Measurements from ENCODE around the gene CFAP210.

CFAP210 gene, protein sequence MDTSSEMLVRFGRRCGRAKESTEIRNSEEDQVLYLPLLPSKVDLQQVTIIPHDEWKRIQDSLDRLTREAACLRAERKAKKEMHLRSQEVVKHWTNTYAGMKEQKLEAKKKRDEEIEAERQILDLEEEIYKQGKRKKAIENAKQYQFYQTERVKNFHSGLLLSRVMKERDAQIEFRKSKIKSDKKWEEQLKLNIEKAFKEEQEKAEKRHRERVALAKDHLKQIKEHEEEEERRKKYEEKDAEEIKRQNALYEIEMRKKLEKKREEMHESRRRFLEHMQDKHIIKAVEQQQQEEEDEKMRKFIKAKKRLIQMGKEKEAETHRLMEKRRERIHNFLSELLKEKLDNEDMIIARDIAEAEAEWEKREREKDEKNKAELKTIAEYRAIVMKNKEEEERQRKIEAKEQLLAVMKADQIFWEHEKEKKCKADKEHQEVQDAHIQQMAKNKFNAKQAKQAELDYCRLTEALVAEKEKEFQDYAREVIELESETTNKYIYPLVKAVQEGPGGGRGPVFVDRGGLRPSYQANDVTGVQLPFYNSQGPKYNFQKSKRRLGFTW

DNA sequence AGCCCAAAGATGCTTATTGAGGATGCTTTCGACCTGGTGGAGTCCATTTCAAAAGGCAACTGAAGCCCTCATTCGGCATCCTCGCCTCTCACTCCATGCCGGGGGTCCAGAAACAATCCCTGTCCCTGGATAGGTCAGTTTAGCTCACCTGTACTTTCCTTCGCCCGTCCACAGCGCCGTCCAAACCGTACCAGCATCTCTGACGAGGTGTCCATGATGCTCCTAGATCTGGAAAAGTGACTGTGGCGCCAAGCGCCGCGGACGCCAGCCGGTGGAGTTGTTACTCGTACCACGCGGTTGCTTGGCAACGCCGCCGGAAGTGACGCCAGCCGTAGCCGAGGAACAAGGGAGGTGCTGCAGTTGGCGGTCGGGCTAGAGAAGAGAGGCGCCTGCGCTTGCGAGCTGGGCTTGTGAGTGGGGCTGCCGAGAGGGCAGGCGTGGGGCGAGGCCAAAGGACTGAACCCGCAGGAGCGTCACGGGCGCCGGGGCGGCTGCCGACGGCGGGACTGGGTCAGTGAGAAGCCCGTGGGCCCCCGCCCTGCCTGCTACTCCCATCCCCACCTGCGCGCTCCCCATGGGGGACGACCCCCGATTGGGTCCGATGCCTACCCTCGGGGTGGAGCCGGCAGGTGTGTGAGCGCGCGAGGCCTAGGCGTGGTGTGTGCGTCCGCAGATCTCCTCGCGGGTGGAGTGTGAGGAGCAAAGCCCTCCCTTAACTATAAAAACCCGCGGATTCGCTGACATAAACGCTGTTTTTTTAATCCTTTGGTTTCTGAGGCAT, at the start of gene CFAP210, which contains the start of gene PHOSPHO2:
Gene CFAP210 (minus strand): TSS at position 293 of the 781 bp plus-strand sequence. CDS start 78 bp downstream, at position 215.
Gene PHOSPHO2 (plus strand): TSS at position 357 of the 781 bp plus-strand sequence. CDS start 6,503 bp downstream, outside the sequence.
- peak; percentile 98 for DNase-seq (ENCODE audit: low read depth)

DNA sequence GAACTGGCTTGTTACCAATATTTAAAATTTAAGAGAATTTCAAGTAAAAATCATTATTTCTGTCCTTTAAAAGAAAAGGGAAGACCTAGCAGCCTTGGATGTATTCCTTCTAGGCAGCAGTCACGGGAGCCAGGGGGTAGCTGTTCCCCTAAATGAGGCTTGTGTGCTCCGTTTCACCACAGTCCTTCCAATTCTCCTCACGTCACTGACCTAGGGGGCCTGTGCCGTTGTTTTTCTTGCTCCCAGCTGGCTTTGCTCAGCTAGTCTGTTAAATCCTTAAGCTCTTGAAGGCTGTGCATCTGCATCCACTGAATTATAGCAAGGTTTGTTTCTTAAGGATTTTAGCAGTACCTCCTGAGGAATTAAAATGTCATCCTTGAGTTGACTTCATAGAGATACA, 49.3 kb upstream of the CFAP210 start:
- no peak for DNase-seq (ENCODE audit: low read depth)

DNA sequence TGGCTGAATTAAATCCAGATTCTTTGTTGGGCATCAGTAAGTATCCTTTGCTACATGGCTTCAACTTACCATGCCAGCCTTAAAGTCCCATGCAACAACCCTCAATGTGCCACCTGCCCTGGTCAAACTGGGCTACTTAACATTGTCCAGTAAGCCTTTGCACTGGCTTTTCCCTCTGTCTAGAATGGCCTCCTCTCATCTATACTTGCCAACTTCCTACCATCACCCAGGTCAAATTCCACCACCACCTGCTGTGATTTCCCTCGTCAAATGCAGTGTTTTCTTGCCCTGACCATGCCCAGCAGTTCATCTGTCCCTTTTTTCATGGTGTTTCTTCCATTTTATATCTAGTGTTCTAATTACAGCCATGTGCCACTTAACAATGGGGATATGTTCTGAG, 45.1 kb upstream of the CFAP210 start:
- DNase-seq (ENCODE audit: low read depth), result no peak

DNA sequence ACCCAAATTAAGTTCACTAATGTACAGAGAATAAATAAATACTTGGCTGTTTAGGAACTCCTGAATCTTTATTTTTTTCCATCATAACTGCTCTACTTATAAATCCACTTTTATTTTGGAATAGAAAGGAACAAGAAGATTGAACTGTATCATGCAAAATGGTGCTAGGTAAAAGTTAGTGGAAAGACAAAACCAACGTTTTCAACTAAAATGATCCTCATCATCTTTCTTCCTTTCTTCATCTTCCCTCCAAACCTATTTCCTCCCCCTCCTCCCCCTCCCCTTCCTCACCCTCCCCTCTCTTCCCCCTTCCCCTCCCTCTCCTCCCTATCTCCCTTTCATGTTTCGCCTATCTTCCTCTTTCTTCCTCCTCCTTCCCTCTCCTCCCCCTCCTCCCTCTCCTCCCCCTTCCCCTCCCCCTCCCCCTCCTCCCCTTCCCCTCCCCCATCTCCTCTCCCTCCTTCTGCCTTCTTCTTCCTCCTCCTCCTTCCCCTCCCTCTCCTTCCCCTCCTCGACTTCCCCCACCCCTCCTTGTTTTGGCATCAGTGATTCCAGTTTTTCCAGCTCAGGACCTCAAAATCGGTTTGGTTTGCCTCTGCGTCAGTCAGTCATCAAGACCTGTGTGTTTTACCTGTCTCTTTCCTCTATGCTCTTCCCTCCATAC, 44.5 kb upstream of the CFAP210 start:
- no peak for DNase-seq (ENCODE audit: low read depth)

DNA sequence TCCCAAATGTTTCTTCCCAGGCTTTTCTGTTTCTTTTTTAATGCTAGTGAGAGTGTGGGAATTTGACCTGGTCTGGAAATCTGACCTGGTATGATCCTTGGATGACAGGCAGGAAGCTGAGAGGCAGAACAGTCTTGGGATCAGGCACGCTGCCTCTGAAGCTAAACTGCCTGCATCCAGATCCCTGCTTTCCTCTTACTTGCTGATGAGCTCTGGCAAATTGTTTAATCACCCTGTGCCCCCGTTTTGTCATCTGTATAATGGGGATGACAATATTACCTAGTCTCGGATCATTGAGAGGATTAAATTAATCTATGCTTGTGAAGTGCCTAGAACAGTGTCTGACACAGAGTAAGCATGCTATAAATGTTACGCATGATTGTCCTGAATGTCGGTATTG, 42.7 kb upstream of the CFAP210 start:
- DNase-seq (ENCODE audit: low read depth), result no peak

DNA sequence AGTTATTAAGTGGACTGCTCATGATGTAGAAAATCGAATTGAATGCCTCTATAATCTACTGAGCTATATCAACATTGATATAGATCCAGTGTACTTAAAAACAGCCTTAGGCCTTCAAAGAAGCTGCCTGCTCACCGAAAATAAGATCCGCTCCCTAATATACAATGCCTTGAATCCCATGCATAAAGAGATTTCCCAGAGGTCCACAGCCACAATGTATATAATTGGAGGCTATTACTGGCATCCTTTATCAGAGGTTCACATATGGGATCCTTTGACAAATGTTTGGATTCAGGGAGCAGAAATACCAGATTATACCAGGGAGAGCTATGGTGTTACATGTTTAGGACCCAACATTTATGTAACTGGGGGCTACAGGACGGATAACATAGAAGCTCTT, 41.4 kb upstream of the CFAP210 start:
- DNase-seq (ENCODE audit: low read depth), result no peak

DNA sequence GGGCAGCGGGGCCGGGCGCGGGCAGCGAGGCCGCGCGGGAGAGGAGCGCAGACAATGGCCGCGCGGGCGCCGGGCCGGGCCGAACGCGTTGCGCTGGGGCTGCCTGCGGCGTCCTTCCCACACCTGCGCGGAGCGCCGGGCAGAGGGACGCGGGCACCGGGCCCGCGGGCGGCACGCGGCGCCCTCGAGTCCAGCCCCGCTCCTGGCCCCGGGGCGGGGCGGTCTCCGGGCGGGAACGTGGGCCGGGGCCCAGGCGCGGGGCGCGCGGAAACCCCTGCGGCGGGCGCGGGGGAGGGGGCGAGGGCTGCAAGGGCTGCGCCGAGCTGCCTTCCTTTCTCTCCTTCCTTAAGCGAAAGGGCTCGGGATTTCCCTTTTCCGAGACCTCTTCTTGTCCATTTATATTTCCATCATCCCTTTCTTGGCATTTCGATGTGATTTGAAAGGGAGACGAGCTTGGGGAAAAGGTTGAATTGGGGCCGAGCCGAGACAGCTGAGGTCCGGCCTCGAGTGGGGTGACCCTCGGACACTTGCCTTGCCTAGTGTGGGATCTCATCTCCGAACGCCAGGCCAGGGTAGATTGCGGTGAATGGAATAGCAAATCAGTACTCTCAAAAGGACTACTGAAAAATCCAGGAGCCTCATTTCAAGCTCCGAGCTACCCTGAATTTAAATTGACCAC, 40.1 kb upstream of the CFAP210 start:
- DNase-seq (ENCODE audit: low read depth), result no peak

DNA sequence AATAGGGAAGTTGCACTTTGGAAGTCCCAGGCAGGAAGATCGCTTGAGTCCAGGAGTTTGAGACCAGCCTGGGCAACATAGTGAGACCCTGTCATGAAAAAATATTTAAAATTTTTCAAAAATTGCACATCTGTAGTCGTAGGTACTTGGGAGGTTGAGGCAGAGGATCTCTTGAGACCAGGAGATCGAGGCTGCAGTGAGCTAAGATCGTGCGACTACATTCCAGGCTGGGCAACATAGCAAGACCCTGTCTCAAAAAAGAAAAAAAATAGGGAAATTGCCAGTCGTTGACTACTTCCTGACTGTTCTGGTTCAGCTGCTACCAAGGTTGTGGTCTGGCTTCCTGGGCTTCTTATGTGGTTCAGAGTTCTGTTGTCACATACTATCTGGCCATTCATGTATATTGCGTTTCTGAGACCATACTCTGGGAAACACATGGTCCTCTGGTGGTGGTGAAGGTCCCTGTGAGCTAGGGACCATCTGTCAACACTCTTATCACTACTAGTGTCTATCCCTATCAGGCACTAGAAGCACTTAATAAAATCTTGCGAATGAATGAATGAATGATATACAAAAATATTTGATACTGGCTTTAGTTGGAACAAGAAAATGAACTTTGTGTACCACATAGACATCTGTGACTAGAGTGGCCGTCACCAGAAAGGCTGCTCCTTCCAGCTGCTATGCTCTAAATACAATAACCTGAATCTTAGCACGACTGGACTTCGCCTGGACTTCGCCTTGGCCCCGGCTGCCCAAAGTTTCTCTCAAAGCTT, 38.6 kb upstream of the CFAP210 start:
- no peak for DNase-seq (ENCODE audit: low read depth)

DNA sequence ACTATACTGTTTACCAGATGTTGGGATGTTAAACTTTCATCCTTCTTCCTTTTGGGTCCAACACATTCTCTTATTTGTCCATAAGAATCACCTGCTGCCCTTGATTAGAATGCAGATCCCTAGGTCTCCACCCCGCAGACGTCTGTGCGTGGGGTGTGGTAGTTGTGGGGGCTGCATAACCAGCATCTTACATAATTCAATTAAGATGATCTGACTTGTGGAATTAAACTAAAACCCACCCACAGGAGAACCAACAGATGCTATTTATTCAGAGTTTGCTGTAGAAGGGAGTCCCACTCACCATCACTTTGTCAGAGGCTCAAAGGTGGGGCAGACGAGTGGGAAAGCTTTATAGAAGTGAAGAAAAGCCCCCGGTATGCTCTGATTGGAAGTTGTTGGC, 37.9 kb upstream of the CFAP210 start:
- no peak for DNase-seq (ENCODE audit: low read depth)

DNA sequence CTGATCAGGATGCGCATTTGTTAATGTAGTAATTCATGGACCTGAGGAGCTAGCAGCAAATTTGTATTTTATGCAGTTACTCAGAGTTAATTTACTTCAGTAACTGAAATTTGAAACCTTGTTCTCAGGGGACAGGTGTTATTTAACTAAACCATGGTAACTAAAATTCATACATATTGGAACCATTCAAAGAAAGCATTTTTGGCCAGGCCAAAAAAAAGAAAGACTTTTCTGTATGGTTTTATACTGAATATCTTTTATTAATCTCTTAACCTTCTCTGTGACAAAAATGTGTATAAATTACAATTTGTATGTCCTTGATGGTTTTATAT, 35.0 kb upstream of the CFAP210 start:
- DNase-seq (ENCODE audit: low read depth), result no peak

DNA sequence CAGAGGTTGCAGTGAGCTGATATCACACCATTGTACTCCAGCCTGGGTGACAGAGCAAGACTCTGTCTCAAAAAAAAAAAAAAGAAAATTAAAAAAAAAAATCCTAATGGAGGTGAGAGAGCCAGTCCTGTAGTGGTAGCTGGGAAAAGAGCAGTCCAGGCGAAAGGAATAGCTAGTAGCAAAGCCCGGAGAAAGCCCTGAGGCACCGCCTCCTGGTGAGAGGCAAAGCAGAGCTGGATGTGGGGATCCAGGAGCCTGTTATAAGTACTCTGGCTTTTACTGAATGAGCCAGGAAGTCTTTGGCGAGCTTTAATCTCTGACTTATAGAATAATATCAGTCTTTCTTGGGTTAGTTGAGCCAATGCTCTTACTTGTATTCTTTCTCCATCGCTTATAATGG, 32.9 kb upstream of the CFAP210 start:
- DNase-seq (ENCODE audit: low read depth), result no peak

DNA sequence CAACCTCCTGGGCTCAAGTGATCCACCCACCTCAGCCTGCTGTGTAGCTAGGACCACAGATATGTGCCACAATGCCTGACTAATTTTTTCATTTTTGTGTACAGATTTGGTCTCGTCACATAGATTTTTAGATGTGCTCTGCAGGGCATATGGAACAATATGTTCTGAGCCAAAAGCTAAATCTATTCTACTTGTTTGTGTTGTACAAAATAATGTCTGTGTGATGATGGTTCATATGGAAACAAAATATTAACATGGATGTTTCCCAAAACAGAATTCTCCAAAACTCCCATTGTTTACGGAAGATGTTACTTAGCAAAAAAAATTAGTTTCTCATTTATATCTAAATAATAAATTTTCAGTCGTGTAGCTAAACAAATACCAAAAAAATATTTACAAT, 26.8 kb upstream of the CFAP210 start:
- DNase-seq (ENCODE audit: low read depth), result no peak

DNA sequence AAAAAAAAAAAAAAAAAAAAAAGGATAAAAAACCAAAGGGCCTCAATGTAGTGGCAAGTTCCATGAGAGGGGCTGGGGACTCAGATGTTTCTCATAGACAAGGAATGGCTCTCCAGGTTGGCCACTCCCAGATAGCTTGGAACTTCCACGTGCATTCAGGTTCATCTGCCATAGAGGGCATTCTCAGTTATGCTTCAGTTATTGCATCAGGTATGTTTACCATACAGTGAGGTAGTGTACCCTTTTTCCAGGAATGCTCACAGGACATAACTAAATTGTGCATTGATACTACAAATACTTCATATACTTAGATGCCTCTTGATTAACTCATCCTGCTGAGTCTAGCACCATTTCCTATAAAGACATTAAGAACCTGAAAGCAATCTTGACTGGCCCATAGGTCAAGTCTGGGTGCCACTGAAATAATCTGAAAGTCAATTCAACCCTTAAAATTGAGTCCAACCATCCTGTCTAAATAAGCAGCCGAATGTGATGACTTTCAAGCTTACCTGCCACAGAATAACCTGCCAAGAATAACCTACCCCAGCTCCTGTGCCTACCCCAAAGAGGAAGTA, 24.8 kb upstream of the CFAP210 start:
- no peak for DNase-seq (ENCODE audit: low read depth)

DNA sequence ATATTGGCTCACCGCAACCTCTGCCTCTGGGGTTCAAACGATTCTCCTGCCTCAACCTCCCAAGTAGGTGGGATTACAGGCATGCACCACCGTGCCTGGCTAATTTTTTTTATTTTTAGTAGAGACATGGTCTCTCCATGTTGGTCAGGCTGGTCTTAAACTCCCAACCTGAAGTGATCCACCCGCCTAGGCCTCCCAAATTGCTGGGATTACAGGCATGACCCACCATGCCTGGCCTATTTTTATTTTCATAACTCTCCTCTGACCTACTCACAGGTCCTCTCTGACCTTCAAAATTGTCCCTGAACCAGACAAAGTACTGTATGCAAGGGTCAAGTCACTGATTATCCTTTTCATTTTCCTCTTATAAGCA, 23.5 kb upstream of the CFAP210 start:
- no peak for DNase-seq (ENCODE audit: low read depth)

DNA sequence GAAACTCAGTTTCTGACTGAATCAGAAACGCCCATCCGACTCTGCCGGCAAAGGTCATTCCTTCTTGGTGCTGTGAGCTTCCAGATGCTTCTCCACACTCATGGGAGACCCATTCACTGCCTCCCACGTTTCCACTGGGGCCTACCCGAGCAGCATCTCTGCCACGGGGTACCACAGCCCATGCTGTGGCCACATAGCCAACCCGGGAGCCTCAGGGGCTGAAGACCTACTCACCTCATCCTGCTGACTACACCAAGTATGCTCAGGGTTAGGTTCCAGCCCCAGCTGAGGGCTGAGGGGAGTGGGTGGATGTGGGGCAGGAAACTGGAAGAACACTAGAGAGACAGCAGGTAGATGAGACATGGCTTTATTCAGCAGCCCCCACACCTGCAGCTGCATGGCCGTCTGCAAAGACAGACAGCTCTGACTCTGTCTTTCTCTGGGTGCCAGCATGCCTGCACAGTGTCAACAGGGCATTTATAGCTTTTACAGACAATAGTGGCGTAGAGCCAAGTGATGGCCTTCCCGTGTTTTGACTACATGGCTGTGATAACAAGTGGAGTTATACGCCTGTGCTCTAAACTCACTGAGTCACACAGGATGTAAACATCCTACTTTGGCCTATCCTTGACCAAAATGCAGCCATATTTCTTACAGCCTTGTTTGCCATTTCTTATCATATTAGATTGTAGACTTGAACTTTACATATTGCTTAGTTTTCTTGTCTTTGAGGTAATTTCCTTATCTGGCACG, 22.9 kb upstream of the CFAP210 start:
- DNase-seq (ENCODE audit: low read depth), result no peak

DNA sequence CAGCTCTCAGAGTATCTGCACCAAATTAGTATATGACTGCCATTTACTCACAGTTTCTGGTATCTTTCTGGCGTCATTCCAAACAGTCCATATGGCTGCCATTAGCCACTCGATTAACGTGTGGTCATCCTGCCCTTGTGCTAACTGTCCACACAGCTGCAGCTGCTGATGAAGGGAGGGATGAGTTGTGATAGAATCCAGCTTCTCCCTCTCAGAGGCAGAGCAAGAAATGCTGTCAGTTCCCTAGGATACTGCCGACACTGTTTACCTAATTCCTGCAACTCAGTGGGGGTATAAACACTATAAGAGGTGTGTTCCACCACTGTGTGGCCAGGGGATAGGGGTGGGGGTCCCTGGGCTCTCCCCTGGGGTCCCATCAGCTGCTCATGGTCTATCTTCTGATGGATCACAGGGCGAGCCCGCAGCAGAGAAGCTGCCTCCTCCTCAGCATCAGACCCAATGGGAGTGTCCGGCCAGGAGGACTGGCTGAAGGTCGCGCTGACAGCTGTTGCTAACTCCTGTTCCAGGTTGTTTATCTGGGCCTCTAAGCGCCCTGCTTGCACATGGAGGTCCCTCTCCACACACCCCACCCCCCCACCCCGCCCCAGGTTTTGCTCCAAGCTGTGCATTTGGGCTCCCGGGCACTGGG, 22.2 kb upstream of the CFAP210 start:
- no peak for DNase-seq (ENCODE audit: low read depth)

DNA sequence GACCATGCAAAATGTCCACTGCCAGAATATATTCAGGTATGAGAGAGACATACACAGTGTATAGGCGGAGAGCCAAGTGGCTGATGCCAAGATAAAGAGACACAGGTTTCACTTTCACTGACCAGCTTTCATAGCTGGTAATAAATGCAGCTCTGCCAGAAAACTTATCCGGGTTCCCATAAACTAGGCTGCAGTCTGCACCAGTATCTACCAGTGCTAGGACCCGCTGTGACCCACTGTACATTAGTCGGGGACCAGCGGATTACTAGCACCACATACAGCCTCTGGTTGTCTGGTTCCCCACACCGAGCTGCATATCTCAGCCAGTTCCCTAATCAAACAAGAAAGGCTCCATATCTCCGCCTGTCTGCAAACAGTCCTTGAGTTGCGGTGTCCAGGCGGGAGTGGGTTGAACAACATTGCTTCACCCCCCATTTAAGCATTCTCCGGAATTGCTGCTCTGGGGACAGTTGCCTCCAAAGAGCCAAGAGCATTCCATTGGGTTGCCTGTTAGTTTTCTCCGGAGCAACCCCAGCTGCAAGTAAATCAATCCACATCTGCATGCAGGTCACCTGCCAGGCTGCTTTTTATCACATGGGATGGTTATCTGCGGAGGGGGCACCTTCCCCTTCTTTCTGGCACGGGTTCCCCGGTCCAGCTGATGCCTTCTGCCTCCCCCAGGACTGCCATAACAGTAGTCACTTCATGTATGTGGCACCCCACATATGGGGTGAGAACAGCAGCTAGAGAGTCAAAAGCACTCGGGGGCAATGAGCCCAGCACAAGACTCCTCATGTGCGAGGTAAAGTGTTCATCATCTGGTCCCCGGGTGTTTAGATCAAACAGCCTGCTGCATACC, 21.4 kb upstream of the CFAP210 start:
- no peak for DNase-seq (ENCODE audit: low read depth)

DNA sequence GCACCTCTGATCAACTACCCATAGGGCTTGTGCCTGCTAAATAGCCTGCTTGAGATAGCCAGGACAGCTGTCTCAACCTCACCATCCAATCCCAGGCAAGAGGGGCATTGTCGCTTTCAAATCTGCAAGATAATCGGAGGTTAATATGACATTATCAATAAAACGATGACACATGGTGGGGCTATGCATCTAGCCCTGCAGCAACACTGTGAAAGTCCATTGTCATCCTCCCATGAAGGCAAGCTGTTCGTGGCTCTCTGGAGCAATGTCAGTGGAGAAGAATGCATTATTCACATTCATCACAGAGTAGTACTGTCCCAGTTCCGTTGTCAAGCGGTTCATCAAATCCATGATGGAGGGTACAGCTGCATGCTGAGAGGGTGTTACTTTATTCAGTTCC, 20.5 kb upstream of the CFAP210 start:
- DNase-seq (ENCODE audit: low read depth), result no peak

DNA sequence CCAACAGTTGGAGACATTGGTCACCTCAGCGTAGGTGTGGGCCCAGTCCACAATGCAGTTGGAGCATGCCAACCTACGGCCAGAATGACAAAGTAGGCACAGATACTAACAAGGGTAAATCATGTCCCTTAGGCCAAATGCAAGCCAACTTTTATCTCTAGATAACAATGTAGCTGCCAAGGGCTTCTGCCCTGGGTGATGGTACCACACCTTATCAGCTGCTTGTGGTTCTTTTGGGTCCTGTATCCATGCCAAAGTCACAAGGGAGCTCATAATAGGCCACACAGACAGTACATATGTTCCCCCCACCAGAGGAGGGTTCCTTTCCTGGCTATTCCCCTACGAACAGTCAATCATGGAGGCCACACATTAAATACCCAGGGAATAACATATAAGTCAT, 19.1 kb upstream of the CFAP210 start:
- DNase-seq (ENCODE audit: low read depth), result no peak
